OCI-LY3 (cell line): ENCODE data around the gene CCDC85A.

ENCODE experiments used
- EZH2phosphoT487 ChIP-seq: fragments of 200-600 bp; shearing (Covaris generic); IDR thresholded peaks from 2 replicates; pipeline ENCODE4 v1.6.1; 2018; ENCODE audit warnings: antibody characterized with exemption, mixed run types, low read depth
- TF ChIP-seq, protein P1 (sequence below): fragments of 200-600, 300-600 bp; sonication (generic); IDR thresholded peaks from 2 replicates; pipeline ENCODE4 v1.5.1; 2014; ENCODE audit warnings: antibody characterized with exemption, low read length, low read depth

GRCh38 chr2:56375251-56375650 lies 191.5 kb downstream of the CCDC85A start:
- TF ChIP-seq, protein P1, sequence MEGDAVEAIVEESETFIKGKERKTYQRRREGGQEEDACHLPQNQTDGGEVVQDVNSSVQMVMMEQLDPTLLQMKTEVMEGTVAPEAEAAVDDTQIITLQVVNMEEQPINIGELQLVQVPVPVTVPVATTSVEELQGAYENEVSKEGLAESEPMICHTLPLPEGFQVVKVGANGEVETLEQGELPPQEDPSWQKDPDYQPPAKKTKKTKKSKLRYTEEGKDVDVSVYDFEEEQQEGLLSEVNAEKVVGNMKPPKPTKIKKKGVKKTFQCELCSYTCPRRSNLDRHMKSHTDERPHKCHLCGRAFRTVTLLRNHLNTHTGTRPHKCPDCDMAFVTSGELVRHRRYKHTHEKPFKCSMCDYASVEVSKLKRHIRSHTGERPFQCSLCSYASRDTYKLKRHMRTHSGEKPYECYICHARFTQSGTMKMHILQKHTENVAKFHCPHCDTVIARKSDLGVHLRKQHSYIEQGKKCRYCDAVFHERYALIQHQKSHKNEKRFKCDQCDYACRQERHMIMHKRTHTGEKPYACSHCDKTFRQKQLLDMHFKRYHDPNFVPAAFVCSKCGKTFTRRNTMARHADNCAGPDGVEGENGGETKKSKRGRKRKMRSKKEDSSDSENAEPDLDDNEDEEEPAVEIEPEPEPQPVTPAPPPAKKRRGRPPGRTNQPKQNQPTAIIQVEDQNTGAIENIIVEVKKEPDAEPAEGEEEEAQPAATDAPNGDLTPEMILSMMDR, result no peak
- TF ChIP-seq EZH2phosphoT487, result no peak
